ENCODE measurements around the gene ZIC5.

ZIC5 gene

DNA sequence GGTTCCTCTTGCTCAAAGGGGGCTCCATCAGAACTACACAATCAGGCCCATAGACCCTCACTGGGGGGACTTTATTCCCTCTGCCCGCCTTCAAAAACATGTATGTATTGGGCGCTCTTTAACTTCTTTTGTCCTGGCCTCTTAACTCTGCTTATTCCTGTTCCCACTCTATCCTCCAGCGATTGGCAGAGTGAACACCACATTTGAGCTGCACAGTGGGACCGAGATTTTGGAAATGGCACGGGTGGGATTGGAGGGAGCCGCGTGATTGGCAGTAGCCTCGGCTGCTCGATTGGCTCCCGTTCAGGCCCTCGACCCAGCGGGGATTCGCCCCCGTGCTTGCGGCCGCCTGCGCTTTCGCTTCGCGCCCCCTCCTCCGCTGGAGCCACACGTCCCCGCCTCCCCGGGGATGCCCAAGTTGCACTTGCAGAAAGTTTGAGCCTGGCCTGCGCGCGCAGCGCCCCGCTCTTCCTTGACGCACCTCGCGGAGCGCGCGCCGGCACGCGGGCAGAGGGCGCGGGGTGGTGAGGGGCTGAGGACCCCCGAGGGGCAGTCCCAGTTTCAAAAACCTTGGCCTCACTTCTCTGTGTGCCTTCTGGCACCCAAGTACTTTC lies at the start of gene ZIC5:
TSS of gene ZIC5 (minus strand) at position 192 of the 614 bp plus-strand sequence. CDS start at position 28, 164 bp downstream.
- no peak for DNase-seq

DNA sequence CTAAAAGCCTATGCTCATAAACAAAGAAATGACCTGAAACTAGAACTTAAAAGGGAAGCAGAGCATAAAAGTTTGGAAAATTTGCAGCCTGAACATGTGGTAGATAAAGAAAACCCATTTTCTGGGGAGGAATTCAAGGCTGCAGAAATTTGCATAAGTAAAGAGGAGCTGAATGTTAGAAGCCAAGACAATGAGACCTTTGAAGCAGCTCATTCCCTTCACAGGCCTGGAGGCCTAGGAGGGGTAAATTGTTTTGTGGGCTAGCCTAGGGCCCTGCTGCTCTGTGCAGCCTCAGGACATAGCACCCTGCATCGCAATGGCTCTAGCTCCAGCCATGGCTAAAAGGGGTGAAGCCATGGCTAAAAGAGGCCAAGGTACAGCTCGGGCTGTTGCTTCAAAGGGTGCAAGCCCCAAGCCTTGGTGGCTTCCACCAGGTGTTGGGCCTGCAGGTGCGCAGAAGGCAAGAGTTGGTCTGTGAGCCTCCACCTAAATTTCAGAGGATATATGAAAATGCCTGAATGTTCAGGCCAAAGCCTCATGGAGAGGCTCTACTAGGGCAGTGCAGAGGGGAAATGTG lies 48.3 kb upstream of the ZIC5 start:
- DNase-seq, result no peak

DNA sequence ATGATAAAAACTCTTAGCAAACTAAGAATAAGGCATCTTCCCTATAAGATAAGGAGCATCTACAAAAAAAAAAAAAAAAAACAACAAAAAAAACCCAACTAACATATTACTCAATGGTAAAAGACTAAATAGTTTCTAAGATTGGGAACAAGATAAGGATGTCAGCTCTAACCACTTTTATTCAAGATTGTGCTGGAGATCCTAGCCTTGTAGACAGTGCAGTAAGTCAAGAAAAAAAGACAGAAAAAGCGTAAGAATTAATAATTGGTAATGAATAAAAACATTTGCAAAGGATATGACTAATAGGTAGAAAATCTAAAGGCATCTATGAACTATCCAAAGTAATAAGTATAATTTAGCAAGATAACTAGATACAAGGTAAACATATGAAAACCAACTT lies 43.1 kb upstream of the ZIC5 start:
- no peak for DNase-seq

DNA sequence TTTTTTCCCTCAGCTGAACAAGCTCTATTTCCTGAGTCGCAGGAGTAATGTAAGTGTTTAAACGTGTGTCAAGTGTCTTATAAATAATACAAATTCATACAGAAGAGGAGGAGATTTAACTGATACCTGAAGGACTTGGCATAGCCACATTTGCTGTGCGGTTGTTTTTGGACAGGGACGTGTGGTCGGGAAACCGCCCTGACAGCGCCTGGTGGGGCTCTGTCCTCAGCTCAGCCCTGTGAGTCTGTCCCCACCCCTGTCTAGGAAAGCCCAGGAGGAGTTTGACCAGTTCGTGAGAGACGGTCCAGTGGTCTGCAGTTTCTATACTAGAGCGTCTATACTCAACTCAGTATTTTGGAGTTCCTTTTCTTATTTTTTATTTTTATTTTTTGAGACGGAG lies 26.7 kb upstream of the ZIC5 start:
- no peak for DNase-seq

DNA sequence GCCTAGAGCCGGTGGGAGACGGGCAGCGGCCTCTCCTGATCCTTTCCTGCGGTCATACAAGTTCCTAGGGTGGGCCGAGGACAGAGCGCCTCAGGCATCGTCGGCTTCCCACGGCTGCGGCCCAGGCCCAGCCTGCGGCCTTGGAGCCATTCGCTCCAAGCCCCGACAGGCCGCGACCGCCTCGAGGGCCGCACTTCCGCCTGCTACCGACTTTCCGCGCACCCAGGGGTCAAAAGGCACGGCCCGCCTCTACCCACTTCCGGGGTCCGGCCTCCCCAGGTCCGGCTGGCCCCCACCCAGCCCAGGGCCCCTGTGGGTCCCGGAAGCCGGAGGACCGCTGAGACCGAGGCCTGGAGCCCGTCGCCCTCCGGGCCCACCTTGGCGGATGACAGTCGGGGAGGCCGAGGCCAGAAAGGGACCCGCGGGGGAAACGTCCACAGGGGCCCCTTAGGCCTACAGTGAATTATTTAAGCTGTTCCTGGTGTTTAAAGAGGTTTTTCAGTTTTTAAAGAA lies 26.2 kb upstream of the ZIC5 start:
- DNase-seq, result no peak

DNA sequence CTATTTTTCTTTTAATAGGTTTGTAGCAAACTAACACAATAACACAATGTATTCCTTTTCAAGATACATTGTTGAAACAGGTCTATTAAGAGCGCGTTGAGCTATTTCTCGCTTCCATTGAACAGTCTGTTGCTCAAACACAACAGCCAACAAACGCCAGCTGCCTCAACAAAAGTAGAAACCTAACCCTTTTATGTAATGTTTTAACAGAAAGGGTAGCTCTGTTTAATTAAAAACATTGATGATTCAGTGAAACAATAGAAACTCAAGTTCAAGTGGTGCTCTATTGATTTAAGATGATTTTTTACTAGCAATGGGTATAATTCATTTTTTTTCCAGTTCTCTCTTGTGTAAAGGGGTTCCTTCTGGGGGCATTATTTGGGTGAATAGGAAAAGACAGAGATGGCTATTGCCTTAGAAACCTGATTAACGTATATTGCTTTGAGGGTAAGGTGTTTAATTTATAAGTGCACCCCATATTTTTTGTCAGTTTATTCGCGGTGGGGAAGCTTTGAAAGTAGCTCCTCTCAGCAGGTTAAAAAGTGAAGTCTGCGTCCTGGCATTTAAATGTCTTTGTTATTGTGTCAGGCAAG lies 24.9 kb upstream of the ZIC5 start:
- DNase-seq, result no peak

DNA sequence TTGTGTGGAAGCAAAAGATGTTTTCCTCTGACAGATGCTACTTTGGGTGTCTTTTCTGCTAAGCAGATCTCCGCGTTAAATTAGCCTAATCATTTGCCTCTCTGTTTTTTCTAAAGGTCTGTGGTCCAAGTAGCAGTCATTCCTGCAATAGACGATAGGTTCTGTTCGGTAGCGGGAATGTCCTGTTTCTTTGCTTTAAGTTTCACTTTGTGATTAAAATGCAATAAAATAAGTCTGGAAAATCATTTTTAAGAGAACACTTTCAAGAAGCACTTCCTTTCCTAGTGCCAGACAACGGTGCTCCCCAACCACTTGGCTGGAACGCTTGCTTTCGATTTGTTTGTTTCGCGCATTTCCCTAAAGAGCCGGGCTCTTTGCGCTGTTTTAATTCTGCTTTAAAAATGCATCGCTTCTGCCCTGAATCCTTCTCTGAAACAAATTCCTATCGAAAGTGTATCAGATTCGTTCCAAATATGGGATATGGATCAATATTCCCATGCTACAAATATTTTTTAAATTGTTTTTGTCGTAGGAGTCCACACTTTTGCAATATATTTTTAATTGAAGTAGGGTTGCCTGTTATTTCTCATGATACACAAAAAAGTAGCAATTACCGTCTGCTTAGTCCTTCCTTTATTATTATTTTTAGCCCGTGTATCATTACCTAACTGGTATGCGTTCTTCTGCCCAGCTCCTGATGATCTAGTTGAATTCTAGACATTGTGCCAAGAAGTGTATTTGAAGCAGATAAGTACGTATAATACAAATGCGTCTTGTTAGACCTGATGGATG lies 24.2 kb upstream of the ZIC5 start:
- no peak for DNase-seq

DNA sequence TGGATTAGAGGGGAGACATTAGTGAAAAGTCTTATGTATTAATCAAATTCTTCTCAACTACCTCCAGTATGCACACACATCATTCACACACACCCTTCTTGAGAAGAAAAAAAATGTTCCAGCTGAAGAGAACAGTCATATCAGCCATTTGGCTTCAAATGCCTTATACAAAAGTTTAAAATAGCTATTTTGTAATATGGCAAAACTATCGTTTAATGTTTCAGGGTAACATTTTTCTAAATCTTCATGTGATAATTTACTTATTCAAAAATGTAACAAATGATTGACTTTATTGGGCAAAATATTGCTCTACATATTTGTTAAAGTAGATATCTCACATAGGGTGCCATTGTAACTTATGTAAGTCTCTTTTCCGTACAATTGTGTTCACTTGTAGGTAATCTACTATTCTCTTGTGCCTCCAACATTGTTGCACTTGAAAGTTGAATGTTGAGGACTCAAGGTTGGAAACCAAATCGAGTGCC lies 23.6 kb upstream of the ZIC5 start:
- no peak for DNase-seq

DNA sequence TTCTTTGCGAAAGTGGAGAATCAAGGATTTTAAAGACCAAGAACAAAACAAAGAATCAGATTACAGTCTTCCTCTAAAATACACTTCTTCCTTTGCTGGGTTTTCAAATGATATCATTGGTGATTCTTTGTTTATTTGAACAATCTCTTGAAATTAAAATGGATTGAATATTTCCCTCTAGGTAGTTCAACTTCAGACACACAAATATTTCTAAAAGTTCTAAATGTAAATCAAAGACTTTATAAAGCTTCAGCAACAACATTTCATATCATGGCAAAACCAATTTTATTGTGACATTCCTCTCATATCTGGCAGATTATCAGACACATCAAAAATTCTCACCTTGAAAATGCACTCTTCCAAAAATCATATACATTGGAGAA lies 23.1 kb upstream of the ZIC5 start:
- no peak for DNase-seq

DNA sequence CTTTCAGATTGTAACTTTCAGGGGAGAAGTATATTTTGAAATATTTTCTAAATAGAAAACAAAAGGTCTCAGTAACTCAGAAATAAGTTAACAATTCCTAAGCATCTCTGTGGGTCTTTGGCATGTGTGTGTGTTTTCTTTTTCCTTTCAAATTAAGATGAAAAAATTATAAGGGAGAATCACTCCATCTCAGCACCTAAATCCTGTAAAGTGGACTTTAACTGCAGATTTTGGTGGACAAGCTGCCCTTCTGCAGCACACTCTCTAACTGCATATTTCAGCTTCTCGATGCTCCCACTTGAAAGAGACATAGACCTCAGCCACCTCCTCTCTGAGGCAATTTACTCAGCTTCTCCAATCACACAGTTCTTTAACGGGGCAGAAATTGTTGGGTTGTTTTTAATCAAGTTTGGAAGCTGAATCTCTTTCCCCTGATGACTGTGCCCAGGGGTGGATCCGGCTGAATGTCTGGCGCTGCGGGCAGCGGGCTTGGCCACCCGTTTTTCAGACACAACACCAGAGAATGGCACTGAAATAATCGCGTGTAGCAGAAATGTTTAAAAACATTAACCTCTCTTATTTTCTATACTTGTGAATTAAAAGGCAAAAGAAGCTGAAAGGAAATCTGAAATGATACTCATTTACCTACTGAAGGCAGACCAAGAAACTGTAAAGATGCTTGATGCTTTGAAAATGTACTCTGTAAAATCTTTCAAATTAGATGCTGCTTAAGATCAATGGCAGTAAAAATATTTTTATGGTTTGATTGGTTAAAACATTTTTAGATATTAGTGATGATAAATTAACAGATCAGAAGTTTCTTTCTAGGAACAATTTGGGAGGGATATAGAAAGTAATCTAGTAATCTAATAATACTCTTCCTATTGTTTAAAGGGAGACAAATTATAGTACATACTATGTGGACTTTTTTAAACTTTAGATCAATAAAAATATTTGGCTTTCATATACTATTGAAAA lies 22.4 kb upstream of the ZIC5 start:
- DNase-seq, result no peak

DNA sequence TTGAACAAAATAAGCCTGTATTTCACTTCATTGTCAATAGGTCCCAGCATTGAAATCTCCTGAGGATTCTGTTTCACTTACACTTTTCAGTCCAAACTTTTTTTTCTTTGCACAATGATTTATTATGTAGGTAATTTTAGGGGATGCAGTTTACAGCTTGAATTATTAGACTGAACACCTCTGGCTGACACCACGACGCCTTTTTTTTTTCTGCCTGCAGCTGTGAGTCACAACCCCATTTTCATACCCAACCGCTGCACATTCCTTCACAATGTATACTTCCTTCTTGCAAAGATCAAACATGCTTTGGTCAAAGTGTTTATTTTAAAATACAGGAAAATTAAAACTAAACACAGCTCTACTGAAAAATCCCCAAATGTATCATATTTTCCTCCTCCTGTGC lies 21.4 kb upstream of the ZIC5 start:
- no peak for DNase-seq

DNA sequence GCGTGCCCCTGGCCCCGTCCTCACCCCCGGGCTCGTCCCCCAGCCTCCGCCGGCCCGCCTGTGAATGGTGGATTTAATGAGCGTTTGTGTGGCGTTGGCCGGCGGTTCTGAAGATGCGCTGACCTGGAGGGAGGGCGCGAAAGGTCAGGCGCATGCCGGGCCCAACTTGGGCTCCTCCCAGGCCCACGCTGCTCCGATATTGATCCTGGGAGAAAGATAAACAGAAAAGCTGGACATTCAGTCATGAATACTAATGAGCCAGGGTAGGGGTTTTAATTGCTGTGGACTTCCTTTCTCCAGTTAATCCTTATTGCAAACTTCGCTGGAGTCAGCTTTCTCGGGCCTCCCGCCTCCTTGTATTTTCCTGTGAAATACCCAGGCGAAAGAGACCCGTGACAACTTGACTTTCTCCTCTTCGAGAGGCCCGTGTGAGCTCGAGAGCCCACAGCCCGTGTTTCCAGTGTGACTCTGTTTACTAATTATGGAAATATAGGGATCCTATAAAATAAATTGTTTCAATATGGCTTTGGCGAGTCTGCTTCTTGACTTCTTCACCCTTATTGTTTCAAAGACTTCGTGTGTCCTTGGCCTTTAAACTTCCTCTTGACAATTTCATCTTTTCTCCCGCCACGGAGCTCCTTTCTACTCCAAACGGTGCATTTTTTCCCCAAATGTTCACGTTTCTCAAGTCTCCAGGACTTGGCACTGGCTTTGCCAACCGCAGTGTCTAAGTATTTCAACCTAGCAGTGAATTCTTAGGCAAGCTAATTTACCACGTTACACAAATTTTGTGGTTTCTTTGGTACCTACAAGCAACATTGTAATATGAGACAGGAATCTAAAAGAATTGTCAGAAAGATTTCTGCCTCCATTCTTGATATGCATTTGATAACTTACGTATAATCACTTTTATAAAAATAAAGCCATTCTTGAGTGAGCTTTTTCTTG lies 20.5 kb upstream of the ZIC5 start:
- DNase-seq, result no peak

DNA sequence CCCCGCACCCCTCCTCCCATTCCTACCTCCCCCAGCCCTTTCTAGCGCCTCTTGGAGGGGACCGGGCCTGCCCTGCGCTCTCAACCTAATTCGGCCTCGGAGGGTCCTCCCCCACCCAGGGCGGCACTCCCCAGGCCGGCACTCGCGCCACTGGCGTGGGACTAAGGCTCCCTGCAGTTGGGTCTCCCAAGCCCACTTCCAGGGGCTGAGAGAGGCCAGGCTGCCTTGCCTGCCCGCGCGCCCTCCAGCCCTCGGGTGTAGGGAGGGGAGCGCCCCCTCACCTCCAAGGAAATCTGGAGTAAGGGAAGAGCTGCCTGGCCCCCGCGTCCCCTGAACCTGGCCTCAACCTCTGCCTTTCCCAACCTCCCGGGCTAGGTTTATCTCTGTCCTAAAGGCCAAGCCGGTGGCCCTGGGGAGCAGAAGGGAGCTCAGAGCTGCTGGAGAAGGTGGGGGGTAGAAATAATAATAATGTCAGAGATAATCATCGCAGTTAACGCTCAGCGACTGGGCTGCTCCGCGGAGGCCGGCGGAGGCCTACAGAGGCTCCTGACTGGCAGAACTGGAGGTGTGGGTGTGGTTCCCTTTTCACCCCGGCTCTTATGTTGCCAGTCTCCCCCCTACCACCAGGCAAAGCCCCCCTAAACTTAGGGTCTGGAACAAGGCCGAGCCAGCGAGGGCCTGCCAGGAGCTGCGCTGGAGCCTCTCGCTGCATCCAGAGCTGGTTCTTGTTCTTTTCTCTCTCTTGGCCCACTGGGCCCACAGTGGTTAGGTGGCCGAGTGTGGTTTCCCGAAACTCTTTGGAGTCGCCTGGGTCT lies 19.7 kb upstream of the ZIC5 start:
- no peak for DNase-seq

DNA sequence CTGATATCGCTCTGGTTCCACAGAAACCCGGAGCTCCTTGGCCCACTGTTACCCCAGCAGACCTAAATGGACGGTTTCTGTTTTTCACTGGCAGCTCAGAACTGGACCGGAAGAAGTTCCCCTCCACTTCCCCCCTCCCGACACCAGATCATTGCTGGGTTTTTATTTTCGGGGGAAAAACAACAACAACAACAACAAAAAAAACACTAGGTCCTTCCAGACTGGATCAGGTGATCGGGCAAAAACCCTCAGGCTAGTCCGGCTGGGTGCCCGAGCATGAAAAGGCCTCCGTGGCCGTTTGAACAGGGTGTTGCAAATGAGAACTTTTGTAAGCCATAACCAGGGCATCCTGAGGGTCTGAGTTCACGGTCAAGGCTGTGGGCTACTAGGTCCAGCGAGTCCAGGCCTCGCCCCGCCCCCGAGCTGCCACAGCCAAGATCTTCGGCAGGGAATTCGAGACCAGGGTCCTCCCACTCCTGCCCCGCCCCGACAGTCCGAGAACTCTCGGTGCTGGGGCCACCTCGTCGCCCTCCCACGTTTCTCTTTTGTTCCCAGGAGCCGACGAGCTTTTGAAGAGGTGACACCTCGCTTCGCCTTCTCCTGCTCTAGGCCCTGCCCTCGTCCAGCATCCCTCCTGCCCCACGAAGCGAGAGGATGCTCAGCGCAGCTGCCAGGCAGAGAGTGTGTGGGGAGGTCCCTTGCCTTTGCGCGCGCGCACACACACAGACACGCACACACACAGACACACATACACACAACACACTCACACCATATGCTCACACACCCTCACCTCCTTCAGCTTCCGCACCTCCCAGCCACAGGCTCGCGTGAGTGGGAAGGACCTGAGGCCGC lies 18.8 kb upstream of the ZIC5 start:
- DNase-seq, result no peak

DNA sequence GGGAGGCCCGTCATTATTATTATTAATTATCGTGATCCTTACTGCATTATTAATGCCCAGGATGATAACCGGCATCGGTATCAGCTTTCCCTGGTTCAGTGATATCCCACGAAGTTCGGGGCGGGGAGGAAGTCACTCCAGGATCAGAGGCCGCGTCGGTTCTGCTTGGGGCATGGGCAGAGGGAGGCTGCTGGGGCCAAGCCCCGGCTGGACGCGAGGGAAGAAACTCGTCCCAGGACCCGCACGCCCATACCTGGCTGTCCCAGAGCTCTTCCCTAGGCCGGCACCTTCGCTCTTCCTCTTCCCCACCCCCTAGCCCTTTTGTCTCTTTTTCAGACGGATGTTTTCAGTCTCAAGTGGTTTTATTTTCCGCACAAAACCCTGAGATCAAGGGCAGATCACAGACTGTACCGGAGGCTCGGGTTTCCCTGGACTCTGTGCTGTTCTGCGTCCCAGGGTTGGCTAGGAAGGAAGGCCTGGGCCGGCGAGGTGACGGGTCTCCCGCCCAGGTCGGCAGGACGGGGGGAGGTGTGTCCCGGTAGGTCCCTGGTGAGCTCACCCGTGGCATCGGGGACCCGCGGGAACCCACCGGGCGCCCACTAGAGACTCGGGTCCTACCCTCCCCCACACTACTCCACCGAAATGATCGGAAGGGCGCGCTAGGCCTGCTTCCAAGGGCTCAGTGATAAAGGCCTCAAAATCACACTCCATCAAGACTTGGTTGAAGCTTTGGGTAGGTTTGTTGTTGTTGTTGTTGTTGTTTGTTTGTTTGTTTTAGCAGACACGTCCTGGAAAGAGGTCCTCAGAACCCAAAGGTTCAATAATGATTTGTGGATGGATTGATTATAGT lies 17.9 kb upstream of the ZIC5 start:
- no peak for DNase-seq

DNA sequence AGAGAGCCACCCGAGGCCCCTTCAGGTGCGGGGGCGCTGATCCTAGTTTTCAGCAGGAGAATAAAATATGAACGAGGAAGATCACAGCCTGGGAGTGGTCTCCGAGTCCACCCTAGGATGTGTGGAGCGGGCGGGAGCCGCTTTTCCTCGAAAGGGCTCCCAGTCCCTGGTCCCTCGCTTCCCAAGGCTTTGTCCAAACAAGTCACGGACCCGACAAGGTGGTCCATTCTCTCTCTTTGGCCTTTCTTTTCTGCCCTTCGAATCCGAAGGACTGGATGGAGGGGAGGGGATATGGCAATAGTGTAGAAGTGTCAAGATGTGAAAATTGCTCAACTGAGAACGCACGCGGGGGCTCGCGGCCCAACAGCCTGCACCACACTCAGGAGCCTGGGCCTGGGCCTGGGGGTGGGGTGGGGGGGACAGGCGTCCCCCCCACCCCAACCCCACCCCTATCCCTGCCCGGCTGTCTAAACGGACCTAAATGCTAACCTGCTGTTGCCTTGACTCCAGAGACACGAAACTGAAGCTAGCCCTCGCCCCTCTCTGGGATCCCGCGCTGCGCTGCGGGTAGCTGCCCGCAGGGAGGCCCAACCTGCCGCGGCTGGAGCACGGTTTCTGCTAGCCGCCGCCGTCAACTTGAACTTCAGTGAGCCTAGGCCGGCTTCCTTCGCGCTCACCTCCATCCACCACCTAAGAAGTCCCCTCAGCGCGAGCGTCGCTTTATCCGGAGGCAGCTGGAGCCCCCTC lies 17.1 kb upstream of the ZIC5 start:
- DNase-seq, result no peak

Data from NCI-H2227 treated with DMSO at 0.1 percent for 48 hours (cell line).